Measurements from ENCODE around the gene BMI1. TPM values are rescaled to one million over a fixed set of nuclear protein-coding genes. Genes with fewer than 3 reads are reported as not detected.

Gene BMI1
- polyA plus RNA-seq, 3 donors from 2014 or later: 23.4 to 52.9 (median 29.6) TPM

GRCh38 chr10:22338185-22338900 lies 17.4 kb downstream of the BMI1 start:
- H3K27ac Mint-ChIP-seq: no peak overlapping the region
- peaks cover 0 to 2% (median 0%) of the 10 kb centered on the region in 6 donors for H3K9me3 Mint-ChIP-seq
- no peak for DNase-seq
- peak overlapping the region in 1 of 5 donors; percentile 33 for H3K4me3 Mint-ChIP-seq
- peaks cover 31 to 48% of the 10 kb centered on the region in 2 donors for H3K4me1 Mint-ChIP-seq
- no peaks in the 10 kb centered on the region for H3K36me3 Mint-ChIP-seq
- H3K27me3 Mint-ChIP-seq (ENCODE audit: low read depth in 3 of 3): peaks cover 47 to 78% (median 67%) of the 10 kb centered on the region in 3 donors

- Mint-ChIP-seq H3K27ac (peak overlapping the region in 1 of 6 donors; percentile 89), H3K4me1 (peaks cover 25 to 42% of the 10 kb centered on the region in 2 donors), H3K27me3 (ENCODE audit: low read depth in 3 of 3) (peaks cover 47 to 78% (median 72%) of the 10 kb centered on the region in 3 donors), H3K36me3 (no peaks in the 10 kb centered on the region), H3K4me3 (peak overlapping the region in 1 of 5 donors; percentile 33), H3K9me3 (peaks cover 0 to 3% (median 0%) of the 10 kb centered on the region in 6 donors)
- no peak for DNase-seq
Measured at GRCh38 chr10:22338931-22339330, 18.0 kb downstream of the BMI1 start.

- Mint-ChIP-seq H3K9me3 (peaks cover 0 to 9% (median 0%) of the 10 kb centered on the region in 6 donors), H3K36me3 (peaks cover 0 to 5% (median 0%) of the 10 kb centered on the region in 3 donors)
Measured at GRCh38 chr10:22339761-22340328, 18.9 kb downstream of the BMI1 start.

GRCh38 chr10:22340329-22341189 lies 19.7 kb downstream of the BMI1 start:
- peaks cover 0 to 5% (median 0%) of the 10 kb centered on the region in 3 donors for H3K36me3 Mint-ChIP-seq
- peaks cover 28 to 42% of the 10 kb centered on the region in 2 donors for H3K4me1 Mint-ChIP-seq
- peak overlapping the region; percentile 81 to 92 (median 88) for H3K27ac Mint-ChIP-seq
- DNase-seq: peak; percentile 75 to 83 (median 80)
- peaks cover 58 to 82% (median 82%) of the 10 kb centered on the region in 3 donors for H3K27me3 Mint-ChIP-seq (ENCODE audit: low read depth in 3 of 3)
- peaks cover 0 to 9% (median 0%) of the 10 kb centered on the region in 6 donors for H3K9me3 Mint-ChIP-seq
- H3K4me3 Mint-ChIP-seq: peak overlapping the region; percentile 83 to 93 (median 91)

More at GRCh38 chr10:22339761-22340328, 18.9 kb downstream of the BMI1 start:
- peaks cover 29 to 47% of the 10 kb centered on the region in 2 donors for H3K4me1 Mint-ChIP-seq
- no peak for DNase-seq
- peak overlapping the region; percentile 83 to 93 (median 91) for H3K4me3 Mint-ChIP-seq
- peaks cover 56 to 82% (median 80%) of the 10 kb centered on the region in 3 donors for H3K27me3 Mint-ChIP-seq (ENCODE audit: low read depth in 3 of 3)
- peak overlapping the region; percentile 81 to 92 (median 88) for H3K27ac Mint-ChIP-seq

GRCh38 chr10:22341190-22341925 lies 20.5 kb downstream of the BMI1 start:
- Mint-ChIP-seq H3K36me3 (peaks cover 0 to 5% (median 0%) of the 10 kb centered on the region in 3 donors), H3K4me1 (peaks cover 28 to 46% of the 10 kb centered on the region in 2 donors), H3K27me3 (ENCODE audit: low read depth in 3 of 3) (peaks cover 60 to 88% (median 85%) of the 10 kb centered on the region in 3 donors), H3K27ac (peak overlapping the region in 4 of 6 donors; percentile 22 to 73 (median 66)), H3K4me3 (peak overlapping the region; percentile 65 to 77 (median 70)), H3K9me3 (peaks cover 0 to 14% (median under 1%) of the 10 kb centered on the region in 6 donors)
- no peak for DNase-seq

- Mint-ChIP-seq H3K9me3 (peaks cover 0 to 14% (median 2%) of the 10 kb centered on the region in 6 donors), H3K27me3 (ENCODE audit: low read depth in 3 of 3) (peaks cover 58 to 87% (median 84%) of the 10 kb centered on the region in 3 donors), H3K4me3 (peak overlapping the region in 4 of 5 donors; percentile 55 to 76 (median 68)), H3K4me1 (peaks cover 26 to 42% of the 10 kb centered on the region in 2 donors), H3K27ac (peak overlapping the region in 1 of 6 donors; percentile 73), H3K36me3 (peaks cover 0 to 5% (median 0%) of the 10 kb centered on the region in 3 donors)
- DNase-seq: no peak
Measured at GRCh38 chr10:22341926-22342196, 21.0 kb downstream of the BMI1 start.

GRCh38 chr10:22342421-22342820 lies 21.5 kb downstream of the BMI1 start:
- Mint-ChIP-seq H3K4me3 (peak overlapping the region in 2 of 5 donors; percentile 8 to 44), H3K27ac (no peak overlapping the region), H3K27me3 (ENCODE audit: low read depth in 3 of 3) (peaks cover 57 to 85% (median 78%) of the 10 kb centered on the region in 3 donors), H3K9me3 (peaks cover 0 to 14% (median 2%) of the 10 kb centered on the region in 6 donors), H3K4me1 (peaks cover 20 to 36% of the 10 kb centered on the region in 2 donors), H3K36me3 (peaks cover 0 to 5% (median 0%) of the 10 kb centered on the region in 3 donors)
- DNase-seq: no peak

GRCh38 chr10:22343731-22344130 lies 22.8 kb downstream of the BMI1 start:
- no peak overlapping the region for H3K27ac Mint-ChIP-seq
- peaks cover 0 to 14% (median 2%) of the 10 kb centered on the region in 6 donors for H3K9me3 Mint-ChIP-seq
- no peak overlapping the region for H3K4me3 Mint-ChIP-seq
- DNase-seq: no peak
- peaks cover 20 to 33% of the 10 kb centered on the region in 2 donors for H3K4me1 Mint-ChIP-seq
- H3K27me3 Mint-ChIP-seq (ENCODE audit: low read depth in 3 of 3): peaks cover 50 to 76% (median 71%) of the 10 kb centered on the region in 3 donors
- peaks cover 0 to 5% (median 0%) of the 10 kb centered on the region in 3 donors for H3K36me3 Mint-ChIP-seq

- peaks cover 0 to 14% (median 2%) of the 10 kb centered on the region in 6 donors for H3K9me3 Mint-ChIP-seq
- H3K27ac Mint-ChIP-seq: peak overlapping the region in 2 of 6 donors; percentile 67 to 77
- peaks cover 20 to 33% of the 10 kb centered on the region in 2 donors for H3K4me1 Mint-ChIP-seq
- peak overlapping the region in 3 of 5 donors; percentile 50 to 71 (median 58) for H3K4me3 Mint-ChIP-seq
- H3K36me3 Mint-ChIP-seq: peaks cover 0 to 5% (median 0%) of the 10 kb centered on the region in 3 donors
- DNase-seq: no peak
- peaks cover 48 to 71% (median 66%) of the 10 kb centered on the region in 3 donors for H3K27me3 Mint-ChIP-seq (ENCODE audit: low read depth in 3 of 3)
Measured at GRCh38 chr10:22344249-22344648, 23.4 kb downstream of the BMI1 start.

GRCh38 chr10:22344781-22345300 lies 23.9 kb downstream of the BMI1 start:
- peaks cover 0 to 14% (median 2%) of the 10 kb centered on the region in 6 donors for H3K9me3 Mint-ChIP-seq
- peaks cover 0 to 5% (median 0%) of the 10 kb centered on the region in 3 donors for H3K36me3 Mint-ChIP-seq
- no peak for DNase-seq
- H3K27me3 Mint-ChIP-seq (ENCODE audit: low read depth in 3 of 3): peaks cover 45 to 65% (median 60%) of the 10 kb centered on the region in 3 donors
- H3K27ac Mint-ChIP-seq: peak overlapping the region in 3 of 6 donors; percentile 56 to 77 (median 67)
- peak overlapping the region; percentile 19 to 71 (median 50) for H3K4me3 Mint-ChIP-seq
- peaks cover 18 to 31% of the 10 kb centered on the region in 2 donors for H3K4me1 Mint-ChIP-seq

GRCh38 chr10:22345301-22346095 lies 24.6 kb downstream of the BMI1 start, which contains the start of gene SPAG6:
Gene SPAG6, plus strand, starts transcription at chr10:22345496. Its CDS starts 116 bp downstream, at chr10:22345612.
- peaks cover 13 to 25% of the 10 kb centered on the region in 2 donors for H3K4me1 Mint-ChIP-seq
- peak; percentile 66 to 71 (median 70) for DNase-seq
- peak within 1 kb of the TSS; percentile 47 to 71 (median 54) for H3K4me3 Mint-ChIP-seq

More at GRCh38 chr10:22345301-22346095, 24.6 kb downstream of the BMI1 start, which contains the start of gene SPAG6:
- peaks cover 40 to 60% (median 54%) of the 10 kb centered on the region in 3 donors for H3K27me3 Mint-ChIP-seq (ENCODE audit: low read depth in 3 of 3)
- H3K27ac Mint-ChIP-seq: peak within 1 kb of the TSS in 3 of 6 donors; percentile 56 to 77 (median 67)
- H3K9me3 Mint-ChIP-seq: peaks cover 0 to 14% (median 2%) of the 10 kb centered on the region in 6 donors
- H3K36me3 Mint-ChIP-seq: peaks cover 0 to 5% (median 0%) of the 10 kb centered on the region in 3 donors

All from immature natural killer cell (primary cell).